RWPE1 (cell line): ENCODE data around the gene CNOT3.
A peak's percentile ranks its signal among the peaks of the same experiment; 100 is the strongest.

Source experiments
- CTCF ChIA-PET: fragments of 350-600 bp; sonication (Branson Sonifier 250); formaldehyde crosslinking; extraction: SDS; loops from one replicate; lab custom pipeline; 2021; lab: Yijun Ruan, JAX
- POLR2A ChIA-PET: fragments of 400-600 bp; formaldehyde crosslinking; extraction: SDS; loops from one replicate; lab custom pipeline; 2020; ENCODE audit warnings: antibody characterized with exemption; ENCODE audit not compliant: low non-redundant PET; lab: Yijun Ruan, JAX
- DNase-seq: peaks from one replicate; pipeline ENCODE4 v3.0.0; 2012; ENCODE audit warnings: low spot score
- H3K27ac ChIP-seq: fragments of 450-650 bp; 2 replicates; pipeline ENCODE4 v1.5.1; 2017
- CTCF ChIP-seq: fragments of 450-650 bp; conservative IDR thresholded peaks from 2 replicates; pipeline ENCODE4 v1.5.1; 2017; ENCODE audit warnings: low read depth, mild to moderate bottlenecking

Gene CNOT3

GRCh38 chr19:54197121-54197520, 59.6 kb downstream of the CNOT3 start:
- CTCF ChIA-PET = no interaction called here
- peak overlapping the region; percentile 69 for H3K27ac ChIP-seq
- no peak for TF ChIP-seq CTCF
- DNase-seq = no peak
- POLR2A ChIA-PET = no interaction called here

DNA sequence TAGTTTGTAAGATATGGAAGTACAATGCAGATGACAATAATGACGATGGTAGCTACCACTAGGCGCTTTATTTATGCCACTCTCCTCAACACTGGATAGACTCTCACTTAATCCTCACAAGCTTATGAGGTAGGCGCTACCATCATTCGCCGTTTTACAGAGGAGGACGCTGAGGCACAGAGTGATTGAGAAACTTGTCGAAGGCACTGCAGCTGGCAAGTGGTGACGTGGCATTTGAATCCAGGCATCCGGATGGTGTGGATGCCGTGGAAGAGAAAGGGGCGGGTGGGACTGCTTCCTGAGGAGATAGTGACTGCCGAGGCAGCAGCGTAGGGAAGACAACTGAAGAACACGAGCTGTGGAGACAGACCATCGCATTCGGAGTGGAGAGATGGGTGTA, 61.8 kb downstream of the CNOT3 start:
- no peak for TF ChIP-seq CTCF
- POLR2A ChIA-PET = interaction anchor here (1.4 kb wide), 1 partner anchor 9 kb away, joined by 4 read pairs; the partner anchor contains the start of gene MBOAT7
- no peak for DNase-seq
- CTCF ChIA-PET = no interaction called here
- peak overlapping the region; percentile 86 for H3K27ac ChIP-seq

- CTCF ChIA-PET = interaction anchor here (1.3 kb wide), 1 partner anchor 45 kb away, joined by 3 read pairs; no protein-coding TSS in a partner anchor
- no peak for DNase-seq
- POLR2A ChIA-PET = interaction anchor here (0.7 to 1.5 kb wide), 4 partner anchors 9 to 34 kb away, joined by 3 to 9 read pairs (median 4); partner anchors contain the start of gene MBOAT7
- no peak for TF ChIP-seq CTCF
- H3K27ac ChIP-seq = peak overlapping the region; percentile 86
Observed at GRCh38 chr19:54201172-54201701, 63.7 kb downstream of the CNOT3 start.

- CTCF ChIA-PET = interaction anchor here (1.3 kb wide), 1 partner anchor 45 kb away, joined by 3 read pairs; no protein-coding TSS in a partner anchor
- POLR2A ChIA-PET = no interaction called here
- peak overlapping the region; percentile 86 for H3K27ac ChIP-seq
- DNase-seq = no peak
- TF ChIP-seq CTCF = no peak
Observed at GRCh38 chr19:54201980-54202379, 64.4 kb downstream of the CNOT3 start.

- ChIA-PET CTCF (no interaction called here), POLR2A (no interaction called here)
- peak overlapping the region; percentile 68 for H3K27ac ChIP-seq
- no peak for DNase-seq
- no peak for TF ChIP-seq CTCF
Observed at GRCh38 chr19:54203151-54203611, 65.6 kb downstream of the CNOT3 start.

DNA sequence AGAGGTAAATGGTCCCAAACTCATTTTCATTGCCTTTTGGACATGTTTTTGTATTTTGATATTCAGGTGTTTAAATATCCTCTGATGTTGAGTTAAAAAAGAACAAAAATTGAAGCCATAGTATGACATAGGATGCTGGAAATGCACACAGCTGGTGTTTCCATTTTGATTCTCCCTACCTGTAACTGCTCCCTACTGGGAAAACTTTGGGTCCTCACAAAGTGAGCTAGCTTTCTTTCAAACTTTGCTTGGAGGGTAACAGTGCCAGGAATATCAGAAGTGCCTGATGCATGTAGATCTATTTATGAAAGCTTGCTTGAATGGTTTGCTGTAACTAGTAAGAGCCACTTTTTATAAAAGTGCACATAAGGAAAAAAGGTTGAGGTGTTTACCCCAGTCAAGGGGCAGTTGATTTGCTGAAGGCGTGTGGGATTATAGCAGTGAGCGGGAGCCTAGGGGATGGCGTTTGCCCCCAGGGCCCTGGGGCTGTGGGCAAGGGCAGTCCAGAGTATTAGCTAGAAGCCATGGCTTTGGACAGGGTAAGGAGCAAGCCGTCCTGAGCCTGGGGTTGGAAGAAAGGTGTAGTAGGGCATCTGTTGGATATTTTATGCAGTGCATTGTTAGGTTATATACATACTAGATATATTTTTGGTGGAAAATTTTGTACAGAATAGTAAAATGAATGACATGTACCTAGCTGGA, 67.4 kb downstream of the CNOT3 start:
- ChIA-PET POLR2A (no interaction called here), CTCF (no interaction called here)
- H3K27ac ChIP-seq = peak overlapping the region; percentile 40; the same call in 1 of the 2 replicates
- TF ChIP-seq CTCF = no peak
- no peak for DNase-seq
